SW 1271 (cell line): Measurements from ENCODE around the gene RHOC.

Experiments
- DNase-seq, 2 experiments: peaks; one replicate each; lab custom pipeline; 2025; lab: John Stamatoyannopoulos, UW

RHOC gene

GRCh38 chr1:112702067-112702395 is 4.9 kb downstream of the RHOC start:
- peak in 1 of 2 experiments; percentile 1 for DNase-seq

DNA sequence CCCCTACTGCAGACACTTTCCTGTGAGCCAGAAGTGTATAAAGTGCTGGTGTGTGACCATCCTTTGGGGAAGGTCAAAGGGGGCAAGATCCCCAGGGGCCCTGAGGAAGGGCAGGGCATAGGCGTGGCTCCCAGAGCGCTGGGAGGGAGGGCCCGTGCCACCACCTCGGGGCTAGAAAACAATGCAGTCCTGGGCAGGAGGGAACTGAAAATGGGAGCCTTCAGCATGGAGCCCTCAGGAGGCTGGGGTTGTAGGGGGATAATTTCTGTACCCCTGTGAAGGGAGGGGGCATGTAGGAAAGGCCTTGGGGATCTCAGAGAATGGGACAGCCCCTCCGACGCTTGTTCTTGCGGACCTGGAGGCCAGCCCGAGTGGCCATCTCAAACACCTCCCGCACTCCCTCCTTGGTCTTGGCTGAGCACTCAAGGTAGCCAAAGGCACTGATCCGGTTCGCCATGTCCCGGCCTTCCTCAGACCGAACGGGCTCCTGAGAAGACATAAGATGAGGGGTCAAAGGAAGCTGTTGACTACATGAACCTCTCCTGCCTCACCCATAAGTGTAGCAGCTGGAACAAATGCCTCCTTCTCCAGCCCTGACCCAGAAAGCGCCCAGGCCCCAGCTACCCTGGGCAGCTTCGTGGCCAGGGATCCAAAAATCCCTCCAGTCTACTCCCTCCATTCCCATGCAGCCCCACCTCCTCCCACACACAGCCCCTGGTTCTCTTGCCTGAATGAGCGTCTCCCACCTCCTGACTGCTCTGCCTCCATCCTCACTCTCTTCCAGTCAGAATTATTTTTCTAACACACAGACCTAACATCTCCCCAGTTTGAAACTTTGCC is 5.5 kb downstream of the RHOC start:
- DNase-seq = no peak

- DNase-seq = peak; percentile 69 to 71
Measured at GRCh38 chr1:112700290-112701226, 6.4 kb downstream of the RHOC start.

GRCh38 chr1:112699425-112700144 is 7.3 kb downstream of the RHOC start:
- DNase-seq = no peak

- DNase-seq = peak in 1 of 2 experiments; percentile 1
Measured at GRCh38 chr1:112698366-112699310, 8.3 kb downstream of the RHOC start.

DNA sequence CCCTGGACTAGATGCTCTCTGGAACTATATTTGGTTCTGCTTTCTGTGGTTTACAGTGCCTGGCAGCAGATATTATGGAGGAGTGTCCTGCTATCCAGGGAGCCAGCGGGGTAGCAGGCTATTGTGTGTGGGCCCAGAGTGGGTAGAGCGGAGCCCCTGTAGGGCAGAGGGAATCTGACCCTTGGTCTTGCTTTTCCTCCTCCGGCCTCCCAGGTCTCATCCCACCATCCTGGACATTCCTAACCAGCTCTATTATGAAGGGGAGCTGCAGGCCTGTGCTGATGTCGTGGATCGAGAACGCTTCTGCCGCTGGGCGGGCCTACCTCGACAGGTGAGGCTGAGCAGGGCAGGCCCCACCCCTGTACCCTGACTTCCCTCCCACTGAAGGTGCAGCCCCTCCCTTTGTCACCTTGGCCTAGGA is 9.1 kb downstream of the RHOC start:
- DNase-seq = no peak

- DNase-seq = no peak
Measured at GRCh38 chr1:112696578-112697314, 10.2 kb downstream of the RHOC start.

- DNase-seq = no peak
Measured at GRCh38 chr1:112695276-112695675, 11.7 kb downstream of the RHOC start.

DNA sequence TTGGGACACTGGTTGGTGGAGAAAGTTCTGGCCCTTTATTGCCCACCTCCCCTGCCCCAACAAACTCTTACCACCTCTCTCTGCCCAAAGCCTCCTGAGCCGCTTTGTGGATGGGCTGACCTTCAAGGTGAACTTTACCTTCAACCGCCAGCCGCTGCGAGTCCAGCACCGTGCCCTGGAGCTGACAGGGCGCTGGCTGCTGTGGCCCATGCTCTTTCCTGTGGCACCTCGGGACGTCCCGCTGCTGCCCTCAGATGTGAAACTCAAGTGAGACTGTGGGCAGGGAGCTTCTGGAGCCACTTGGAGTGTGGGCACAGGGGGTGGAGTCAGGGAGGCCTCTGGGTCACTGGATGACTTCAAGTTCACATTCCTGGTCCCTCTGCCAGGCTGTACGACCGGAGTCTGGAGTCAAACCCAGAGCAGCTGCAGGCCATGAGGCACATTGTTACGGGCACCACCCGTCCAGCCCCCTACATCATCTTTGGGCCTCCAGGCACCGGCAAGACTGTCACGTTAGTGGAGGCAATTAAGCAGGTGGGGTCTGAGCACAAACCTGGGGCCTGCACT is 12.5 kb downstream of the RHOC start:
- no peak for DNase-seq

DNA sequence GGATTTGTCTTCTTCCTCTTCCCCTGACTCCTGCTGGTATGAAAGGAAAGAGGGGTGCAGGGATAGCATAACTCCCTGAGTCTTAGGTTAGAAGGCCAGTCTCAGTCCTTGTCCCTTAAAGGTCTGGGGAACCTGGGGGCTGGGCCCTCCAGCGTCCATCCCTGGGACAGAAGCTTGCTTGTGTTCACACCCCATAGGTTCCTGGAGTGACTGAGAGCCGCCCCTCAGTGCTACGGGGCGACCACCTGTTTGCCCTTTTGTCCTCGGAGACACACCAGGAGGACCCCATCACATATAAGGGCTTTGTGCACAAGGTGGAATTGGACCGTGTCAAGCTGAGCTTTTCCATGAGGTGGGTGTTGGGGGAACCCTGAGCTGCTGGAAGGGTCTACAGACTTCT is 13.1 kb downstream of the RHOC start:
- no peak for DNase-seq

GRCh38 chr1:112692681-112693080 is 14.2 kb downstream of the RHOC start:
- no peak for DNase-seq

DNA sequence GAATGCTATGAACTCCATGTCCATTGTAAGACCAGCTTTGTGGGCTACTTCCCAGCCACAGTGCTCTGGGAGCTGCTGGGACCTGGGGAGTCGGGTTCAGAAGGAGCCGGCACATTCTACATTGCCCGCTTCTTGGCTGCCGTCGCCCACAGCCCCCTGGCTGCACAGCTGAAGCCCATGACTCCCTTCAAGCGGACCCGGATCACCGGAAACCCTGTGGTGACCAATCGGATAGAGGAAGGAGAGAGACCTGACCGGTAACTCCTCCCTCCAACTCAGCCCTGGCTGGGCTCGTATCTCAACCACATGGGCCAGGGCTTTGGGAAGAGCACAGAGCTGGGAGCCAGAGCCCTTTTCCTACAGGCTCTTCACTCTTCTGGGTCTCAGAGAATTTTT is 17.1 kb downstream of the RHOC start:
- DNase-seq = no peak

DNA sequence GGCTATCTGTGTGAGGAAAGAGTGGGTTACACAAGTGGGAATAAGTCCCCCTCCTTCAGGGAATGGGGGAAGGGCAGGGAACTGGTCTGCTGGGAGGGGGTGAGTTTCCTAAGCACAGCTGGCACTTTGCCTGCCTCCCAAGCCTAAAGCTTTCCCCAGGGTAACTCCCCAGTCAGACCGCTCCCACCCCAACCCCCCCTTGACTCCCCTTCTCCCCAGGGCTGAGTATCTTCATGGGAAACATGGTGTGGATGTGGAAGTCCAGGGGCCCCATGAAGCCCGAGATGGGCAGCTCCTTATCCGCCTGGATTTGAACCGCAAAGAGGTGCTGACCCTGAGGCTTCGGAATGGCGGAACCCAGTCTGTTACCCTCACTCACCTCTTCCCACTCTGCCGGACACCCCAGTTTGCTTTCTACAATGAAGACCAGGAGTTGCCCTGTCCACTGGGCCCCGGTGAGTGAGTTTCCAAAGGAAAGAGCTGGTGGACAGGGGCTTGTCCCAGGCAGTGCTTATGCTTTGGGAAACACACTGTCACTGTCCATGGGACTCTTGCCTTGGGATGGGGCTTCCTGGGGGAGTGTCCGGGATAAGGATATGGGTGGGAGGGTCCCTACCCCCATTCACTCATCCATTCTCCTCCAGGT is 17.6 kb downstream of the RHOC start:
- no peak for DNase-seq

DNA sequence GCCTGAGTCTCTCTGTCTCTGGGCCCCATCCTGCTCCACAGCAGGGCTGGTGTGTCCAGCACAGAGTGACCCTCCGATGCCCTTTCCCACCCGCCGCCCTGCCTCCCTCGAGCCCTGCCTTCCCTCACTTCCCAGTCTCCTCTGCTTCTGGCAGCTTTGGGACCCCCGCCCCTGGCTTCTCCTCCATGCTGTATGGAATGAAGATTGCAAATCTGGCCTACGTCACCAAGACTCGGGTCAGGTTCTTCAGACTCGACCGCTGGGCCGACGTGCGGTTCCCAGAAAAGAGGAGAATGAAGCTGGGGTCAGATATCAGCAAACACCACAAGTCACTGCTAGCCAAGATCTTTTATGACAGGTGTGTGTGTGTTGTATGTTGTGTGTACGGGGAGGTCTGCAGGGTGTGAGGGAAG is 18.1 kb downstream of the RHOC start:
- DNase-seq = no peak

DNA sequence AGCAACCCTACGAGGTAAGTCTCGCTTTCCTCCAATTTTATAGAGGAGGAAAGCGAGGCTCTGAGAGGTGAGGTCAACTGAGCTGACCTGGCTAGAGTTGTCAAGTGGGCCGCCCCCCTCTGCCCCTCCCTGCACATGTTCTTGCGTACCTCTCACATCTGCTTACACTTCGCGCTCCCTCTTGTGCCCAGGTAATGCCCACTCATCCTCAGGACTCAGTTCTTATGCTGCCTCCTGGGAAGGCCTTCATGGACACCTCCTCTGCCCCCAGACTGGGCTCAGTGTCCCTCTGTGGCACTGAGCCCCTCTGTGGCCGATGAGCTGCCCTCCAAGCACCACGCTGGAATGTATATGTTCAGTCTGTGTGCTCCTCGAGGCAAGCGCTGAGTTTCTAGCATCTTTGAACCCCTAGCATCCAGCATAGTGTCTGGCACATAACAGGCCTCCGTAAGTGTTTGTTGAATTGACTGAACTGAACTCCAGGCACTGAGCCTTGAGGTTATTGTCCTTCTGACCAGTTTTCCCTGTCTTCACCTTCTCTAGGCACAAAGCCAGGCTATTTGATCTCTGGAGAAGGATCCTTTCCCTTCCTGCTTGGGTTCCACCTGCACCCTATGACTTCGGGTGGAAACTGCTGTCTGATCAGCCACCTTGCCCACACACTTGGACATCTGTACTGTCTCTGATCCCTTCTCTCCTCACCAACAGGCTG is 19.0 kb downstream of the RHOC start:
- DNase-seq = no peak

DNA sequence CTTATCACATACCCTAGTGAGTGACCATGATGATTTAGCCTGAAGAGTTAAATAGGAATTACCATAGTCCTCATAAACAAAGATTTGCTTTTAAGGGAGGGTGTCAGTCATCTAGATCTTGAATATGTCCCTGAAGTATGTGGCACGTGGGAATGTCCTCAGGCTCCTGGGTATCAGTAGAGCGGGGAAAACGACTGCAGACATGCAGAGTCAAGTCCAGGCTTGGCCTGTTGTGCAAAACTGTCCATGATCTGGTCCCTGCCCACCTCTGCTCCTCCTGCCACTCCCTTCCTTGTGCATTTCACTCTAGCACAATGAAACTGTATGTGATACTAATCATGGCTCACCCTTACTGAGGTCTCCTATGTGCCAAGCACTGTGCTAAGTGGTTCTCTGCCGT is 19.6 kb downstream of the RHOC start:
- DNase-seq = no peak

GRCh38 chr1:112686835-112687234 is 20.1 kb downstream of the RHOC start:
- no peak for DNase-seq

- DNase-seq = no peak
Measured at GRCh38 chr1:112686417-112686816, 20.5 kb downstream of the RHOC start.

DNA sequence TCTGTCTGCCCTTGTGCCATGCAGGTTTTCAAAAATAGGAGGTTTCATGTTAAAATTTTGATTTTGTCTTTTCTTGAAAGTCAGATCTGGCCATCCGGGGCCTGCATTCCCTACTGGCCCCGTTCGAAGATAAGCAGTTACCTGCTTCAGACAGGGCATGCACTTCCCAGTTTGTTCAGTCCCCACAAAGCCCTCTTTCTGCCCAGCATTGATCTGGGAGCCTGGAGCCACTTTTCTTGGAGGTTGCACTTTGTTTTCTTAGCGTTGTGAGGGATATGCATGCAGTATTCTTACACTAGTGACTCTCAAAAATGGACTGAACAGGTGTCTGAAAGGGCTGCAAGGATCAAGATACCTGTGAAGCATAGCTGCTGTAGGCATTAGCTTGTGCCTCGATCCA is 21.0 kb downstream of the RHOC start:
- no peak for DNase-seq
